ENCODE data around the gene CCNJL.

CCNJL gene

DNA sequence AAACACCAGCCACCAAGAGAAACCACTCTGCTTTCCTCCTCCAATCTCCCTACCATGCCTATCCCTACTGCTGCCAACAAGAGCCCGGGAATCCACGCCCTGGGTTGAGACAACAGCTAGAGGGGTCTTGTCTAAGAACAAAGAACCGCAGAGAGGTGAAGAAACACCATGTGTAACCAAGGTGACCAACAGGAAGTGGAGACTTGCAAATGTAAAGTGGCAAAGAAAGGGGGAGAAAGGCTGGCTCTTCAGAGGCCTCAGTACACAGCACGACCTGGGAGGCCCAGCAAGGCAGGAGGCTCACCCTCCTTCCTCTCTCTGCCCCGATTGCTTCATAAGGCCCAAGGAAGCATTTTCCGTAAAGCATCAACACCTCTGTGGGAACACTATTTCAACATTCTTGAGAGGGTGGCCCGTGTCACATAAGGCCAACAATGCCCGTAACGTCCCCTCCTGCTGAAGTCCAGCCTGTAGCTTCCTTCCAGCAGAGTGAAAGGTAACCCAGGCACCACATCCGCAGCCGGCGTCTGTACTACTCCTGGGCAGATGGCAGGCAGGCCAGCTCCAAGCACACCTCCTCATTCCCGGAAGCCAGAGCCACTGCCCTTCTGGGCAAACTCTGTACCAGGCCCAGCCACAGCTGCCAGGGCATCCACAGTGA is 18.3 kb downstream of the CCNJL start:
- POLR2A ChIA-PET = no interaction called here
- TF ChIP-seq PKNOX1 (IDR thresholded peaks at IDR 0.05) (no peak), SUZ12 (IDR thresholded peaks at IDR 0.05) (no peak), LEF1 (IDR thresholded peaks at IDR 0.05; ENCODE audit: borderline replicate concordance) (no peak), NFRKB (IDR thresholded peaks at IDR 0.05) (no peak), ZNF384 (IDR thresholded peaks at IDR 0.05) (no peak), FOXM1 (IDR thresholded peaks at IDR 0.05; ENCODE audit: borderline replicate concordance) (no peak), FOXA1 (IDR thresholded peaks at IDR 0.05) (no peak), CTBP1 (IDR thresholded peaks at IDR 0.05; ENCODE audit: borderline replicate concordance) (no peak), L3MBTL2 (conservative IDR thresholded peaks at IDR 0.05) (no peak)
- DNase-seq (ENCODE audit: extremely low spot score) = no peak
- CTCF ChIA-PET = no interaction called here

- CTCF ChIA-PET = no interaction called here
- TF ChIP-seq ARNT (IDR thresholded peaks at IDR 0.05) = no peak
- no peak for TF ChIP-seq PKNOX1 (IDR thresholded peaks at IDR 0.05)
- TF ChIP-seq L3MBTL2 (conservative IDR thresholded peaks at IDR 0.05) = no peak
- TF ChIP-seq FOXK2 (IDR thresholded peaks at IDR 0.05) = no peak
- no peak for TF ChIP-seq NFRKB (IDR thresholded peaks at IDR 0.05)
- no peak for TF ChIP-seq TARDBP (IDR thresholded peaks at IDR 0.05)
- no peak for TF ChIP-seq CTBP1 (IDR thresholded peaks at IDR 0.05; ENCODE audit: borderline replicate concordance)
- no peak for TF ChIP-seq HDGF (IDR thresholded peaks at IDR 0.05; ENCODE audit: borderline replicate concordance)
- TF ChIP-seq ELF4 (IDR thresholded peaks at IDR 0.05) = no peak
- TF ChIP-seq ZNF384 (IDR thresholded peaks at IDR 0.05) = no peak
- no peak for TF ChIP-seq SUZ12 (IDR thresholded peaks at IDR 0.05)
- TF ChIP-seq FOXA1 (IDR thresholded peaks at IDR 0.05) = no peak
- no peak for TF ChIP-seq FOXM1 (IDR thresholded peaks at IDR 0.05; ENCODE audit: borderline replicate concordance)
- no peak for TF ChIP-seq SP1 (IDR thresholded peaks at IDR 0.05)
- TF ChIP-seq LEF1 (IDR thresholded peaks at IDR 0.05; ENCODE audit: borderline replicate concordance) = no peak
- TF ChIP-seq BHLHE40 (IDR thresholded peaks at IDR 0.05; ENCODE audit: borderline replicate concordance) = no peak
- POLR2A ChIA-PET = no interaction called here
- DNase-seq (ENCODE audit: extremely low spot score) = no peak
Observed at GRCh38 chr5:160293386-160293785, 19.0 kb downstream of the CCNJL start.

DNA sequence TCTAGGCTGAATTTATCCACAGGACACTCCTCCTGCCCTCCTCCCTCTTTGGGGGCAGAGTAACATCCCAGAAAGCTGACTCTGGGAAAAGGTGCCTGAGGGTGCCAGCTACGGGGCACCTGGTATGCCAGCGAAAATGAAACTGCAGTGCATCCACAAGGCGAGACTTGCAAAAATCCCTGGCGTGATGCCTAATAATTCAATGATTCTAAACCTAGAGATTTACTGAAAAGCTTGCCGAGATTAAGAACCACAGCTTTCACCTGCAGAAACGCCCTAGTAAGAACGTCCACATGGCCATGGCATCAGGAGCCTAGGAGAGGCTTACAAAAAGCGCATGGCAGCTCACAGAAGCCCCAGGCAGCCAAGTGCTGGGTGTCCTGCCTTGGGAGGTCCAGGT is 20.9 kb downstream of the CCNJL start:
- TF ChIP-seq NFRKB (IDR thresholded peaks at IDR 0.05) = no peak
- TF ChIP-seq FOXA1 (IDR thresholded peaks at IDR 0.05) = no peak
- no peak for TF ChIP-seq FOXK2 (IDR thresholded peaks at IDR 0.05)
- TF ChIP-seq LEF1 (IDR thresholded peaks at IDR 0.05; ENCODE audit: borderline replicate concordance) = no peak
- no peak for TF ChIP-seq ZNF384 (IDR thresholded peaks at IDR 0.05)
- no peak for TF ChIP-seq PKNOX1 (IDR thresholded peaks at IDR 0.05)
- TF ChIP-seq L3MBTL2 (conservative IDR thresholded peaks at IDR 0.05) = no peak
- TF ChIP-seq SUZ12 (IDR thresholded peaks at IDR 0.05) = no peak
- TF ChIP-seq SP1 (IDR thresholded peaks at IDR 0.05) = no peak
- no peak for TF ChIP-seq TARDBP (IDR thresholded peaks at IDR 0.05)
- TF ChIP-seq BHLHE40 (IDR thresholded peaks at IDR 0.05; ENCODE audit: borderline replicate concordance) = no peak
- TF ChIP-seq ELF4 (IDR thresholded peaks at IDR 0.05) = no peak
- no peak for TF ChIP-seq CTBP1 (IDR thresholded peaks at IDR 0.05; ENCODE audit: borderline replicate concordance)
- no peak for TF ChIP-seq HDGF (IDR thresholded peaks at IDR 0.05; ENCODE audit: borderline replicate concordance)
- TF ChIP-seq ARNT (IDR thresholded peaks at IDR 0.05) = no peak
- no peak for TF ChIP-seq FOXM1 (IDR thresholded peaks at IDR 0.05; ENCODE audit: borderline replicate concordance)
- CTCF ChIA-PET = no interaction called here
- POLR2A ChIA-PET = no interaction called here

GRCh38 chr5:160290751-160291150 is 21.6 kb downstream of the CCNJL start:
- no peak for DNase-seq (ENCODE audit: extremely low spot score)
- CTCF ChIA-PET = no interaction called here
- no peak for TF ChIP-seq HDGF (IDR thresholded peaks at IDR 0.05; ENCODE audit: borderline replicate concordance)
- TF ChIP-seq BHLHE40 (IDR thresholded peaks at IDR 0.05; ENCODE audit: borderline replicate concordance) = no peak
- no peak for TF ChIP-seq ARNT (IDR thresholded peaks at IDR 0.05)
- no peak for TF ChIP-seq L3MBTL2 (conservative IDR thresholded peaks at IDR 0.05)
- no peak for TF ChIP-seq PKNOX1 (IDR thresholded peaks at IDR 0.05)
- TF ChIP-seq FOXK2 (IDR thresholded peaks at IDR 0.05) = no peak
- no peak for TF ChIP-seq NFRKB (IDR thresholded peaks at IDR 0.05)
- TF ChIP-seq ZNF384 (IDR thresholded peaks at IDR 0.05) = no peak
- TF ChIP-seq TARDBP (IDR thresholded peaks at IDR 0.05) = no peak
- no peak for TF ChIP-seq FOXM1 (IDR thresholded peaks at IDR 0.05; ENCODE audit: borderline replicate concordance)
- TF ChIP-seq CTBP1 (IDR thresholded peaks at IDR 0.05; ENCODE audit: borderline replicate concordance) = no peak
- POLR2A ChIA-PET = no interaction called here

More for the DNA sequence above, 20.9 kb downstream of the CCNJL start:
- no peak for DNase-seq (ENCODE audit: extremely low spot score)

GRCh38 chr5:160289721-160290120 is 22.6 kb downstream of the CCNJL start:
- no peak for DNase-seq (ENCODE audit: extremely low spot score)
- POLR2A ChIA-PET = no interaction called here
- TF ChIP-seq LEF1 (IDR thresholded peaks at IDR 0.05; ENCODE audit: borderline replicate concordance) (no peak), L3MBTL2 (conservative IDR thresholded peaks at IDR 0.05) (no peak), TARDBP (IDR thresholded peaks at IDR 0.05) (no peak), HDGF (IDR thresholded peaks at IDR 0.05; ENCODE audit: borderline replicate concordance) (no peak), SP1 (IDR thresholded peaks at IDR 0.05) (no peak), PKNOX1 (IDR thresholded peaks at IDR 0.05) (no peak), NFRKB (IDR thresholded peaks at IDR 0.05) (no peak), ZNF384 (IDR thresholded peaks at IDR 0.05) (no peak), FOXM1 (IDR thresholded peaks at IDR 0.05; ENCODE audit: borderline replicate concordance) (no peak), SUZ12 (IDR thresholded peaks at IDR 0.05) (no peak), CTBP1 (IDR thresholded peaks at IDR 0.05; ENCODE audit: borderline replicate concordance) (no peak)
- CTCF ChIA-PET = no interaction called here

All from HEK293T (cell line).